Activated naive CD8-positive, alpha-beta T cell treated with anti-CD3 and anti-CD28 coated beads for 36 hours (primary cell): ENCODE measurements around the gene TOPAZ1. TPM values are rescaled to one million over a fixed set of nuclear protein-coding genes. Genes with fewer than 3 reads are reported as not detected.

Experiments
- DNase-seq: peaks from one replicate; pipeline ENCODE4 v3.0.0; 2021
- H3K27ac Mint-ChIP-seq: one replicate; pipeline ENCODE4 v1.8.0; 2022; ENCODE audit warnings: mild to moderate bottlenecking, moderate library complexity, mixed read lengths
- H3K27me3 Mint-ChIP-seq: one replicate; pipeline ENCODE4 v1.8.0; 2022; ENCODE audit warnings: mild to moderate bottlenecking, mixed read lengths
- H3K36me3 Mint-ChIP-seq: one replicate; pipeline ENCODE4 v1.8.0; 2021; ENCODE audit warnings: mild to moderate bottlenecking, mixed read lengths
- H3K4me1 Mint-ChIP-seq: one replicate; pipeline ENCODE4 v1.8.0; 2021; ENCODE audit warnings: mixed read lengths
- H3K4me3 Mint-ChIP-seq: one replicate; pipeline ENCODE4 v1.8.0; 2022; ENCODE audit warnings: mild to moderate bottlenecking, moderate library complexity, mixed read lengths
- H3K9me3 Mint-ChIP-seq: one replicate; pipeline ENCODE4 v1.8.0; 2022; ENCODE audit warnings: mixed read lengths
- total RNA-seq, 2 experiments: library from RNA; stranded (reverse); gene quantifications; one replicate each; pipeline ENCODE4 v1.2.3, GENCODE V29; 2021

Gene TOPAZ1
- total RNA-seq, 2 experiments from 2014 or later: not detected

GRCh38 chr3:44375450-44375849 lies 133.8 kb downstream of the TOPAZ1 start:
- no peaks in the 10 kb centered on the region for H3K27me3 Mint-ChIP-seq
- H3K36me3 Mint-ChIP-seq: peaks cover 18% of the 10 kb centered on the region
- H3K9me3 Mint-ChIP-seq: peaks cover 15% of the 10 kb centered on the region
- no peaks in the 10 kb centered on the region for H3K4me1 Mint-ChIP-seq
- no peak overlapping the region for H3K4me3 Mint-ChIP-seq
- DNase-seq: no peak
- no peak overlapping the region for H3K27ac Mint-ChIP-seq

Other genes starting within 250 kb of the TOPAZ1 start
- 10 to 100 TPM; 10.8 to 12.6 TPM for gene TCAIM, start 96.9 kb downstream of the TOPAZ1 start, total RNA-seq
- gene ZNF445, start 235.8 kb downstream of the TOPAZ1 start, total RNA-seq: 10 to 100 TPM; 12.2 to 13.4 TPM